HG03520 (cell line): ENCODE data around the gene BAIAP2L1.

Experiments used
- ATAC-seq: cut with Tn5 transposase; IDR thresholded peaks from one replicate; pipeline ENCODE4 v1.9.1; 2021; ENCODE audit warnings: mild to moderate bottlenecking, moderate library complexity; ENCODE audit not compliant: unreplicated experiment

The BAIAP2L1 gene

DNA sequence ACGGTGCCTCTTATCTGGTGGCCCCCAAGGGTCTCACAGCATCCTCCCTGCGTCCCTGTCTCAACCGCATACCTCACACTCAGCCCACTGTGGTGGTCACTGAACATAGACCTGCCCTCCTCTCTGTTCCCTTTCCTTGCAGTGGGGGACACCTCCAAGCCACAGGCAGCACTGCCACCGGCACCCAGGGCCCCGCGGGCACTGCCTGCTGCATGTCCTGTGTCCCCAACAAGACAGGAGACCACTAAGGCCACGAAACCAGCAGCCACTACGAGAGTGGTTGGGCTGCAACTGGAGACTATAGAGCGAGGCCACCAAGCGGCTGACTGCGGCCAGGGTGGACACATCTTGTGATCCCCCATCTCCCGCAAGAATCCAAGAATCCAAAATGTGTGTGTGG lies 104.1 kb downstream of the BAIAP2L1 start:
- ATAC-seq: no peak

DNA sequence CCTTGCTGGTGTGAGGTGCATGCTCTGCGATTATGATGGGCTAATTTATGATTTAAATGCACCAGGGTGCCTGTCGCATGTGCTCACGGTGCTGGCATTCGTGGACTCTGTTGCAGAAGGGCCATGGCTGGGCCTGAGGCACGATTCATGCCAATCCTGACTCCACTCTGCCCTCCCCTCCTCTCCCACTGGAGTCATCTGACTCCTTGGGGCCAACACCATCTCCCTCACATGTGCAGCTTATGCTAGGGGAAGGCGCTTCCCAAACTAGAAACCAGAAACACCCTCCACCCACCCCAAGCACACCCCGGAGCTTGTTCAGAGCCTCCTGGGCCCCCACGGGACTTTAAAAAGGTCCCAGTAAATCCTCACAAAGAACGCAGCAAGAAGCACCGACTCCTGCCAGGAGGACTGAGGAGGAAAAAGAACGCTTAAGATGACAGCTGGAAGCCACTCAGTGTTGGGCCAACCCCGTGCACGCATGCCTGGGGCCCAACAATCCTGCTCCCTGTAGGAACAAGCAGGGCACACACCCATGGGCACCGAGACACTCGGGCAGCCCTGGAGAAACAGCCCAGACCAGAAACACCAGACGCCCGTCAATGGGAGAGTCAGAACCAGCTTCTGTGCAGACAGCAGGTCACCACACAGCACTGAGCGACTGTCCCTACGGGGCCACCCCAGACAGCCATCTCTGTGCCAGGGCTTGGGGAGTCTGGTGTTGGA lies 105.3 kb downstream of the BAIAP2L1 start:
- ATAC-seq: no peak

DNA sequence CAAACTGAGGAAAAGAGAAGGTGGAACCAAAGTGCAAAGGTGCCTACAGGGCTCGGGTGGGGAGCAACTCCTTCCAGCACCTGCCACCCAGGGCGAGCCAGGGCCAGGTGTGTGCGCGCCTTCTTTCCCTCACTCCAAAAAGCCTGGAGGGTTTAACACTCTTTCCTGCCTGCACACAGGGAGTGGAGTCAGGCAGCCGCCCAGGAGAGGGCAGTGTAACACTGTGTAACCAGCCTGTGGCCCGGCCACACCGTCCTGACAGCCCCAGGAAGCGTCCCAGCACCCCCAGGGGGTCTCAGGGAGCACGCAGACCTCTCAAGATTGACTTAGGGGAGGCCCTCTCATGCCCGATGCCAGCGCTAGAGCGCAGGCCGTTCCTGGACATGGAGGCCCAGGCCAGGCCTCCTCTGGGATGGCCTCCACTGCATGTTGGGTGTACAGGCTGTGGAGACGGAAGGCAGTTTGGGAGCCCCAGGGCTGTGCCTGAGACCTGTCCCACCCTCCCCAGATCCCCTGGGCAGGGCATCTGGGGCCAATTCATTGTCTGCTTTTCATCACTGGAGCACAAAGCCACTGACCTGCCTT lies 106.0 kb downstream of the BAIAP2L1 start:
- peak; percentile 61 for ATAC-seq

DNA sequence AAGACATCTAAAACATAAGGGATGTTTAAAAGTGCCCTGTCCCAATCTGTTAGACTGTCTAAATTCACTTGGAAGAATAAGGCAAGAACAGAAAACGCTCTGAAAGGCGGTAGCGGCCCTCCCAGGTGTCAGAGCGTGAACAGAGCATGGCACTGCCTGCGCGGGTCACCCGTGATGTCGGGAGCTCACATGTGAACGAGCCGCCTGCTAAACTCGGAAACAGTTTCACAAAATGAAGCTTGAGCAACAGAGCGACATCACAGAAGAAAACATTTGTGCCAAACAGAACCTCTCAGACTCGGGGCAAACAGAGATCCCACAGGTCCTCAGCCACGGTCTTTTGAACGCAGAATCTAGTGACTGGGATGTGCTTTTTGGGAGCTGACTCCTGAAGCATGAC lies 106.6 kb downstream of the BAIAP2L1 start:
- ATAC-seq: no peak

DNA sequence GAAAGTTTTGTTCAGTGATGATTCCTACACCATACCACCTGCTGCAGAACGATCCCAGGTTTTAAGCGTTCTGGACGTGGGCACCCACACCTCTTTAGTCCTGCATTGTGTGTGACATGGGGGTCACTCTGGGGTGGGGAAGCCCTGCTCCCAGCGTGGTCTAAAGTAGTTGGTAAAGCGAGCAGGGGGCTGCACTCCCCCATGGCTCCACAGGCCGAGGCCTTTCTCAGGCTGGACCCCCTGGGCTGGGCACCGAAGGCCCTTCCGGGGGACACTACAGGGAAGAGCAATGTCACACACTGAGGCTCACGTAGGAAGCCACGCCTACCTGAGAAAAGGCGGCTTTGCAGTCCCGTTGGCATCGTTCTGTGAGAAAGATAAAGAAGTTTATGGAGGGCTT lies 107.1 kb downstream of the BAIAP2L1 start:
- ATAC-seq: no peak

DNA sequence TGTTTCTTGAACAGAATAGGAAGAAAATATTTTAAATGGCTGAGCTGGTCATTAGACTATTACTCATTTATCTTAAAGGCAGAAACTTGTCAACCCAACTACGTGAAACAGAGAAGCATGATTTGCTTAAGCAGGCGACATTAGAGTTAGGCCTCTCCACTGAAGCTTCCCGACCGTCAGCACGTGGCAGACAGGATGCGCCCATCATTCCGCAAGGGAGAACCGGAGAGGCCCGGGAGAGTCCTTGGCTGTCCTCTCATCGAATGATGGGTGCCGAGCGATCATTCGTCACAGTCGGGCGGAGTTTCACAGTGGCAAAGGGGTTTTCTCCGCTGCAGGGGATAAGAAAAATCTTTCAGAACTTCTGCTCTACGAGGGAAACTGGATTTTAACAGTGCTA lies 107.6 kb downstream of the BAIAP2L1 start:
- ATAC-seq: no peak

DNA sequence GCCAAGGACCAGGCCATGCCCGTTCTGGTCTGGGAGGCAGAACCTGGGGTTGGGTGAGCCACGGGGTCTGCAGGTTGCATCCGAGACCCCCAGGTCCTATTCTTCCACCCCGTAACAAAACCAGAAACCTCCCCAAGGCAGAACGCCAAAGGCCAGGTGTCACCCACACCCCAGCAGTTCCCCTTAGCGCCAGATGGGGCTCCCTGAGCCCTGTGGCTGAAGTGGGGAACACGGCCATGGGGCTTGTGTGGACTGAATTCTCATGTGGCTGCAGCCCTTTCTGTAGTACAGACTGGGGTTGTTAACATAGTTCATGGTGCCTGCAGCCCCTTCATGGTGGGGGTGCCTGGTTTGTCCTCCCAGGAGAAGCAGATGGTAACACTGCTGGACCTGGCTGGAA lies 109.2 kb downstream of the BAIAP2L1 start:
- ATAC-seq: no peak

DNA sequence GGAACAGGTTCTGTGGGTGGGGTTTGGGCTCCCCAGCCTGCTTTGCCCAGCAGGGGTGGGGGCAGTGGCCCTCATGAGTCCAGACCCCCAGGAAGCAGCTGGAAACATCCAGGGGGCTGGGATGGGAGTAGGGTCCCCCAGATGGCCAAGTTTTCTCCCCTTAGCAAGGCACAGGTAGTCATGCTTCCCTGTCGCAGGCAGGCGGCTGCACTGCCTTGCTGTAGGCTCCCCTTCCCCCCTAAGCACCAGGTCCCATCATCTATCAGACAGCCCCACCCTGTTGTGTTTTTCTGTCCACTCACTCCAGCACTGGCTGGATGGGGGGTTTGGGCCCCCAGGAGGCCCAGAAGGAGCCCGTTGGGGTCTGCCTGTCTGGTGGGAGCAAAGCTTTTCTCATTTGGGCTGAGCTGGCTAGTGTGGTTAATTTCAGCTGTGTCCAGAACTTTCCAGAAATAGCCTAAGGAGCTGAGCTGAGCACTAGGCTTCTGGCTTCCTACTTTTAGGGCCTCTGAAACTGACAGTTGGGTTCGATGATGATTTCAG lies 111.5 kb downstream of the BAIAP2L1 start:
- no peak for ATAC-seq

DNA sequence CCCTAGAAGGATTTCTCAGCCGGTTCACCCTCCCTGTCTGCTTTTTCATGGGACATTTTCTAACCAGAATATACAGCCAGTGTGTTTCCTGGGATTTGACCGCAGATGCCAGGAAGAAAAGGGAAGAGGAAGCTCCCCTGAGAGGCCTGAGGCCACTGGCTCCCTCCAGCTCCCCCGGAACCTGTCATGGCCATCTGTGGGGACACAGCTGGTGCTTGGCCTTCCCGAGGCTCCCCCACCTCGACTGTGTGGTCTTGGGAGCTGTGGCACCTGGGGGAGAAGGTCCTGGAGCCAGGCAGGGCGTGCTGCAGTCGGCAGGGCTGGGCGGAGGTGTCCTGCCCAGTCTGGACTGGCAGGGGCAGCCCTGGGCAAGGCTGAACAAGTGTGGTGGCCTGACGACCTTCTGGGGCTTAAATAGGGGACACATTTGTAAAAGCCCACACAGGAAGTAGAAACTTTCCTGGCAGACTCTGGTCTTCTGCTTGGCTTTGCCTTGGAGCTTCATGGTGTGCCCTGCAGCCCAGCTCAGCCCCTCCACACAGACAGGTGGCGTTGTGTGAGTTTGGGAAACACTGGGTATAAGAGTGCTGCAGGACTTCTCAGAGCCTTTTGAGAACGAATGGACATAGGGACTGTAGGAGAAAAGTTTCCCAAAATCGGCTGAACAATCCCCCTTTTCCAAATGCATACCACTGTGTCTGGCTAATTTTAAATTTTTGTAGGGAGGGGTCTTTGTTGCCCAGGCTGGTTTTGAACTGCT lies 112.6 kb downstream of the BAIAP2L1 start:
- no peak for ATAC-seq

DNA sequence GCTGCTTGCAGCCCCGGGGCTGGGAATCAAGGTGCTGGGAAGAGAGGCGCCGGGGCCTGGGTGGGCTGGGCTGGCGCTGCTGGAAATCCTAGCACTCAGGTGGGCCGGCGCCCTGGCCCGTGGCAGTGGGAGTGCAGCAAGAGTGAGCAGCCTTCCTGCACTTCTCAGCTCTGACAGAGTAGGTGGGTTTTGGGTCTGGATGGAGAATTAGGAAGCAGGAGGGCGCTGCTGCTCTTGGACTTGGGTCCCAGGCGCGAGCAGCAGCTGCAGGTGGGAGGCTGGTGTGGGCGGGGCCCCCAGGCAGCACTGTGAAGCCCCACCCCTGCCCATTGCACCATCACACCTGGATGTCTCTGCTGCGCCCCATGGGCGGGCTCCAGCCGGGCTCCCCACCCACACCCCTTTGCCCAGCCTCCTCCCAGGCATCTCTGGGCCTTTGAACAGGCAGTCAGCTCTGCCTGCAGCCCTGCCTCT lies 113.4 kb downstream of the BAIAP2L1 start:
- ATAC-seq: no peak

DNA sequence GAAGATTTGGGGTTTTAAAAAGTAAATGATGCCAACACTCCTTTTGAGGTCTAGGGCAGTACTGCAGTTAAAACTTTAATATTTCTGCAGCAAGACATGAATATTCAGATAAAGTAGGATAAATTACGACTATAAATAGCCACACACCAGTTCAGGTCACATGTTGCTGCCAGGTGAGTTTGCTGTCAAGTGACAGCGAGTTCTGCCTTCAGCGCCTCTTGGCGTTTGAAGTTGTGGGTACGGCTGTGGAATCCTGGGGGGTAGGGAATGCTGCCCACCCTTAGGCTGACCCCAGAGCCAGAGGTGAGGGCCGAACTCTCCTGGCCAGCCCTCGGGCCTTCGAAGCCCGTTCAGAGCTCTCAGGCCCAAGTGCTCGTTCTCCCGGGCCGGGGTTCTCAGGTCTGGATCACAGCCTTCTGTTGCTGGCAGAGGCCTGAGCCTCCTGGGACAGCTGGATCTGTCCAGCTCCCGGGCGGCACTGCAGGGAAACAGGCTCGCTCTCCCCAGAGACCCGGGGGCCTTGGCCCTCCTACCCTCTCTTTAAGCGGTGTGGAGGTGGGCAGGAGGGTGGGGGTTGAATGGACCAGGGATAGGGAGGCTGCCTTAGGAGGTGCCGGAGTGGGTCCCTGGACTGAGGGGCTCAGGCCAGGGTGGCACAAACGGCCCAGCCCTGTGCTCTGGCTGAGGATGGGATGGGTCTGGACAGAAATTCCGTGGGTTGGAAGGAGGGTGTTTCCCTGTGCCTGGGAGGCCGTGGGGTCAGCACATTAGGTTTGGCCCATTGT lies 114.0 kb downstream of the BAIAP2L1 start:
- no peak for ATAC-seq

DNA sequence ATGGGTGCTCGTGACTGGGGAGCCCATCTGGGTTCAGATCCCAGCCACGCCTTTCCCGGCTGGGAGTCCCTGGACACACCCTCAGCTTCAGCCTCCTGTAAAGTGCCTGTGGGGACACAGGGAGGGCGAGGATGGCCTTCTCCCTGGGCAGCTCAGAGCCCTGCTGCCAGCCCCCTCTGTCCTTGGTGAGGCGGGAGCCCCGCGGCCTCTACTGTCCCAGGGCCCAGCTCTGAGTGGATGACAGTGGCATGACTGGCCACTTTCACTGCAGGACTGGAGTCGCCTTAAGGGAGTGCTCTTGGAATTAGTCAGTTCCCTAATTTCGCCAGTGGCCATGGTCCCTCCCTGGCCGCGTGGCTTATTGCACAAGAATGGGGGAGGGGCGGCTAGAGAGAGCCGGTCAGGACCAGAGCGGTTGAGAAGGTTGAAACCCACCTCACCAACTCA lies 114.8 kb downstream of the BAIAP2L1 start:
- ATAC-seq: no peak

DNA sequence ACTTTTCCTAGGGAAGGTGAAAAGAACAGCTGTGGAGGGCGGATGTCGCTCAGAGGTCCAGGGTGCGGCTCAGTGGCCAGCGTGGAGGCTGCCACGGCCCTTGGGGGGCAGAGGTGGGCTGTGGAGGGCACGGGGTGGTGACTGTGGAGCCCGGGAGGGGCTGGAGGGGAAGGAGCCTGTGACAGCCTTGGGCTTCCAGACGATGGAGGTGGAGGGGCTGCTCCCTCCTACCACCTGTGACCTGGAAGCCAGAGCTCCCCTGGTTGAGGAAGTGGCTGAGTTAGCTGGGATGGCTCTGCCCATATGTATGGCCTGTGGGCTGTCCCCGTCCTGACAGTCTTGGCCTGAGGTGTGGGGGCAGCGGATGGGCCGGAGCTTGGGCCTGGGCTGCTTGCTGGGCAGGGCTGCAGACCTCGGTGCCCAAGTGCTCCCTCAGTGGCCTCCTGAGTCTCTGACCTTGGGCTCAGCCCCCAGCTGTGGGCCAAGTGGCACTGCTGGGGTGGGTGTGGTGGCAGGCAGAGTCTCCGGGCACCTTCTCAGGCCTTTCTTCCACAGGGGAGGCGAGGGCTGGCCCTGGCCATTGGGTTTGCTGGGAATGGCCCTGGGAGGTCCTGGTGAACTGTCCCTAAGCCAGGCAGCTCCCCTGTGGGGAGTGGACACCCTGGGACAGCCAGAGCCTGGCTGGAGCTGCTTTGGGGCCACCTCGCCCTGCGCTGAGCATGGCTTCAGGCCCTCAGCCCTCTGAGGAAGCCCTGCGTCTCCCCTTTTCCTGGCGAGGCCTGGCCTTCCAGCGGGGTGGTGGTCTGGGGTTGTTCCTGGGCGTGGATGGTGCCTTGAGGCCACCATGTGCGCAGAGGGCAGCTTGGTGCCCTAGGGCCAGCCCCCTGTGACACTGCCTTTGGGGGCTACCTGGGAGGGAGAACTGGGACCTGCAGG lies 115.5 kb downstream of the BAIAP2L1 start:
- ATAC-seq: no peak

DNA sequence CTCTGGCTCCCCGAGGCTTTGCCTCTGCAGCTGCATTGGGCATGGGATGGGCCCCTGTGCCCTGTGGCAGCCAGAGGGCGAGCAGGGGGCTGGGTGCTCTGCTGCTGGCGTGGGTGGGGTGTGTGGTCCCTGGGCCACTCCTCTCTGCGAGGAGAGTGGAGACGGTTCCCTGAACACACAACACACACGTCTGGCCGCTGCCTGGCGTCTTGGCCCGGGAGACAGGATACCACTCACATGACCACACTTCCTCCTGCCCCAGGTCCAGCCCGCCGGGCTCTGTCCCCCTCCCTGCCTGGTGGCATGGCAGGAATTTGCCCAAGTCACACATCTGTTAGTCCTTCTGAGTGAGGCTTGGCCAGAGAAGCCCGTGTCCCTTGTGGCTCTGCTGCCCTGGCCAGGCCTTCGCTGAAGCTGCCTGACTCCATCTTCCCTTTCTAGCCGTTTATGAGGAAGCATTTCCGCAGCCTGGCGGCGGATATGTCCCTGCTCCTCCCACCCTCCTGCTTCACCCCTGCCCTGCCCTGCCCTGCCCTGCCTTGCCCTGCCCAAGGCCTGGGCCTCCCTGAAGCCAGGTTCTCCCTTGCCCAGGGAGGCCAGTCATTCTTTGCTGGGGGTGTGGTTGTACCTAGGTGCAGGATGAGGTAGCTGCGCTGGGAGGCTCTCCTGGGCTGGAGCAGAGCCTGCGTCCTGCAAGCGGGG lies 116.4 kb downstream of the BAIAP2L1 start:
- no peak for ATAC-seq

DNA sequence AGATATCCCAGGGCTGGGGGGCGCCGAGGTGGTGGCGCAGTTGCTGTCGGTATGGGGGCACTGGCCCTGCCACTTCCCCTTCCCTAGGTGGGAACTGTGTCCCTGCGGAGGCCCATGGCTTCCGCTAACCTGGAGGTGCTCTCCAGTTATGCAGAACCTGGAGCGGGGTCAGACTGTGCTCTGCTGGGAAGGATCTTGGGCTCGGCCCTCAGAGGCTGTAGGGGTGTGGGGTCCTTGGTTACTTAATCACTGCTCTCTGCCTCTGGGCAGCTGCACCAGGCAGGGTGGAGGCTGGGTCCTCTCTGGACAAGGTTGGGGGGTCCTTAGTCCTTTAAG lies 117.0 kb downstream of the BAIAP2L1 start:
- no peak for ATAC-seq

DNA sequence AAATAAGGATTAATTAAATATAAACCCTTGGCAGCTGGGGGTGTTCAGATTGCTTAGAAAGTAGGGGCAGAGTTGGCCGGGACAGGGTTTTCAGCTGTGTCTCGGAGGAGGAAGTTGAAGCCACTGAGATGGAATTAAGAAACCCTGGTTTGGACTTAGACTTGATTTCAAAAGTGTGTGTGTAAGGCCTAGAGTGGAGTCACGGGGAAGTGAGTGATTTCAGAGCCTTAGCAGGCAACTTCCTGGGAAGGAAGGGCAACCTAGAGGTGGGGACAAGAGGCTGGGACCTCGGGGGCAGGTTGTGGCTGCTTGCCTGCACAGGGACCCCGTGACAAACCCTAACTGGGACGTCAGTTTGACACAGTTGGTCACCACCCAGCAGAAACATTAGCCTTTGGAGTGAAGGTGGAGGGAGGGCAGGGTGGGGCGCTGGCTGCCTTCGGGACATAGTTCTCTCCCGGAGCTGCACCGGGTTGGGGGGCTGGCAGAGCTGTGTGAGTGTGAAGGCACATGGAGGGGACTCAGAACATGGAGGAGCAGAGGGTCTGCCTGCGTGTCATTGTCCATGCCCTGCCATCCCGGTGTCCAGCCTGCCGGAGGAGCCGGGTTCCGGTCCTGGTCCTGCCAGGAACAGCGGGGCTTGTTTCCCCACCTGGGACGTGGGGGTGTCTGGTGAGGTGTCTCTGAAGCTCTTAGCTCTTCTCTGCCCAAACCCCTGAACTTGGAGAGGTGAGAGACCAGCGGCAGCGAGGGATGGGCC lies 117.6 kb downstream of the BAIAP2L1 start:
- ATAC-seq: no peak

DNA sequence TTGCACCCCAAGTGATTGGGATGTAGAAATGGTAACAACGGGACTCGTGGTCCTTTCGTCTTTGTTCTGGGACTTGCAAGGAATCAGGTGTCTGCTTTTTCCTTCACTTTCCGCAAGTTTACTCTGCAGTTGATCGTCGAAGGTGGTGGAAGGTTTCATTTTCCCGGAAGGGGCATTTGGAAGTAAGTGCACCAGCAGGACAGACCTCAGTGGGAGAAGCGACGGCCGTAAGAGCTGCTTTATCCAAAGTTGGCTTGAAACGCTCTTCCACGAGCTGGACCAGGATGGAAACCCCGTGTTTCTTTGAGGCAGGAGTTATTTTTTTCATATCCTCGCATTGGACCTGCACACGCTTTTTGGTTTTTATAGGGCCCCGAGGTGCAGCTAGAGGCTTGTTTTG lies 118.2 kb downstream of the BAIAP2L1 start:
- no peak for ATAC-seq

DNA sequence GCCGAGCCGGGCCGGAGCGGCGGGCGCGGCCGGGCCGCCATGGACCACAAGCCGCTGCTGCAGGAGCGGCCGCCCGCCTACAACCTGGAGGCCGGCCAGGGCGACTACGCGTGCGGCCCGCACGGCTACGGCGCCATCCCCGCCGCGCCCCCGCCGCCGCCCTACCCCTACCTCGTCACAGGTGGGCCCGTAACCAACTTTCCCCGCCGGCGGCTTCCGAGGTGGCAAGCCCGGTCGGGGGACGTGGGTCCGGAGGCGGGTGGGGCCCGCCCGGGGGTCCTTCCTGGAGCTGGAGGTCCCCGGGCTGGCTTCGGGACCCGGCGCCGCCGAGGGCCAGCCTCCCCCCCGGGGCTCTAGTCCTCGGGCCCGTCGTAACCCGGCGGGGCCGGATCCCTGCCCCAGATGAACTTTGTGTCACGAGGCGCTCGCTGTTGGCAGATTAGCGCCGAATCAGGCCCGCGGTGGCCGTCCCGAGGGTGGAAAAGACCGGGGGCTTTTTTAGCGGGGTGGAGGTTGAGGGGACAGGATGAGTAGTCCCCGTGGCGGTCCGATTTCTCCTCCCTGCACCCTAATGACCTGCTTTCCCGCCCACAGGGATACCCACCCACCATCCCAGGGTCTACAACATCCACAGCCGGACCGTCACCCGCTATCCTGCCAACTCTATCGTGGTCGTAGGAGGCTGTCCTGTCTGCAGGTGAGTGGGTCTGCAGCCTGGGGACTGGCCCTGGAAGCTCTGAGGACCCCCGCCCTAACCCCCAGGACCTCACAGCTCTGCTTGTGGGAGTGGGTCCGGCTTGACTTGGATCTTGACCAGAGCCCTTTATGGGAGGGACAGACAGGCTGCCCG lies 118.9 kb downstream of the BAIAP2L1 start:
- ATAC-seq: peak; percentile 20
